Endothelial cell of umbilical vein (primary cell): ENCODE measurements around the gene MIEF1.

Experiments
- EZH2 ChIP-seq: IDR thresholded peaks from 2 replicates; pipeline ENCODE4 v1.6.1; 2012; ENCODE audit warnings: borderline replicate concordance, low read depth, mild to moderate bottlenecking, moderate library complexity, low read length, inconsistent platforms; ENCODE audit not compliant: severe bottlenecking
- FOS ChIP-seq: IDR thresholded peaks from 2 replicates; pipeline ENCODE4 v1.6.1; 2011; ENCODE audit warnings: mild to moderate bottlenecking, low read length, moderate library complexity, borderline replicate concordance; ENCODE audit not compliant: insufficient read depth
- GATA2 ChIP-seq: IDR thresholded peaks from 2 replicates; pipeline ENCODE4 v1.7.0; 2011; ENCODE audit warnings: low read depth, mild to moderate bottlenecking, moderate library complexity, mixed read lengths, low read length; ENCODE audit not compliant: insufficient read length, insufficient read depth
- JUN ChIP-seq: IDR thresholded peaks from 2 replicates; pipeline ENCODE4 v1.6.1; 2011; ENCODE audit warnings: borderline replicate concordance, low read depth; ENCODE audit not compliant: insufficient read length, insufficient read depth
- MYC ChIP-seq: IDR thresholded peaks from one replicate; pipeline ENCODE4 v1.6.1; 2011; ENCODE audit warnings: mild to moderate bottlenecking, low read depth, low read length
- POLR2A ChIP-seq: IDR thresholded peaks from 2 replicates; pipeline ENCODE4 v1.6.1; 2012; ENCODE audit warnings: low read depth, mild to moderate bottlenecking, control low read depth, low read length
- POLR2AphosphoS5 ChIP-seq: IDR thresholded peaks from 2 replicates; pipeline ENCODE4 v1.6.1; 2012; ENCODE audit warnings: low read depth, mild to moderate bottlenecking, control low read depth, low read length, moderate library complexity; ENCODE audit not compliant: insufficient read depth
- TF ChIP-seq, protein P1 (sequence below), 2 donors: IDR thresholded peaks; 1 replicate in 1 of 2; 2 replicates in 1 of 2; pipeline ENCODE4 v1.5.1; 2011; ENCODE audit warnings: low read length in 2 of 2, mild to moderate bottlenecking in 2 of 2, moderate library complexity in 2 of 2, control low read depth in 1 of 2, inconsistent platforms in 1 of 2, low read depth in 1 of 2; ENCODE audit not compliant: insufficient read depth in 1 of 2; ENCODE audit errors: extremely low read depth in 1 of 2
- TF ChIP-seq, protein P2 (sequence below): IDR thresholded peaks from 2 replicates; pipeline ENCODE4 v1.6.1; 2011; ENCODE audit not compliant: insufficient read depth, insufficient read length

DNA sequence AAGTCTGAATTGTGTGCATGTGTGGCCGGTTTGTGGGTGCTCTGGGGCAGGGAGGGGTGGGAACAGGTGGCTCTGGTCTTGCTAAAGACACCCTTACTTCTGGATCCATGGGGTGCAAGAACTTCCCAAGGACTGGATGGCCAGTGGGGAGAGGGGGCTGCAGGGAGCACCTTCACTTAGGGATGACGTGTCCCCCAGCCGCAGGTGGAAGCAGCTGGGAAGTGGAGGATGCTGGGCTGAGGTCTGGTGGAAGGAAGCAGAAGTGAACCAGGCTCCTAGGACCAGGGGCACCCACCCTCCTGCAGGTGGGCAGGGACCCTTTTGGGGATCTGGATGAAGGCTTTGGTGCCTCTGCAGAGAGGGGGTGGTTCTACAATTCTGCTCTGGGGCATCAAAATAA lies 9.9 kb upstream of the MIEF1 start:
- TF ChIP-seq GATA2 (no peak), POLR2A (no peak), POLR2AphosphoS5 (no peak), JUN (no peak), MYC (no peak), EZH2 (no peak), FOS (no peak)
- TF ChIP-seq, protein P1, sequence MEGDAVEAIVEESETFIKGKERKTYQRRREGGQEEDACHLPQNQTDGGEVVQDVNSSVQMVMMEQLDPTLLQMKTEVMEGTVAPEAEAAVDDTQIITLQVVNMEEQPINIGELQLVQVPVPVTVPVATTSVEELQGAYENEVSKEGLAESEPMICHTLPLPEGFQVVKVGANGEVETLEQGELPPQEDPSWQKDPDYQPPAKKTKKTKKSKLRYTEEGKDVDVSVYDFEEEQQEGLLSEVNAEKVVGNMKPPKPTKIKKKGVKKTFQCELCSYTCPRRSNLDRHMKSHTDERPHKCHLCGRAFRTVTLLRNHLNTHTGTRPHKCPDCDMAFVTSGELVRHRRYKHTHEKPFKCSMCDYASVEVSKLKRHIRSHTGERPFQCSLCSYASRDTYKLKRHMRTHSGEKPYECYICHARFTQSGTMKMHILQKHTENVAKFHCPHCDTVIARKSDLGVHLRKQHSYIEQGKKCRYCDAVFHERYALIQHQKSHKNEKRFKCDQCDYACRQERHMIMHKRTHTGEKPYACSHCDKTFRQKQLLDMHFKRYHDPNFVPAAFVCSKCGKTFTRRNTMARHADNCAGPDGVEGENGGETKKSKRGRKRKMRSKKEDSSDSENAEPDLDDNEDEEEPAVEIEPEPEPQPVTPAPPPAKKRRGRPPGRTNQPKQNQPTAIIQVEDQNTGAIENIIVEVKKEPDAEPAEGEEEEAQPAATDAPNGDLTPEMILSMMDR (IDR thresholded peaks at IDR 0.05; ENCODE audit: extremely low read depth in 1 of 2, insufficient read depth in 1 of 2, low read depth in 1 of 2, low read length in 2 of 2), result no peak
- TF ChIP-seq, protein P2, sequence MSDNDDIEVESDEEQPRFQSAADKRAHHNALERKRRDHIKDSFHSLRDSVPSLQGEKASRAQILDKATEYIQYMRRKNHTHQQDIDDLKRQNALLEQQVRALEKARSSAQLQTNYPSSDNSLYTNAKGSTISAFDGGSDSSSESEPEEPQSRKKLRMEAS, result no peak
